PC-3 (cell line): ENCODE measurements around the gene WDR81. TPM values are rescaled to one million over a fixed set of nuclear protein-coding genes. Genes with fewer than 3 reads are reported as not detected.

Source experiments
- ATAC-seq: fragments of 200-7000 bp; cut with Tn5 transposase; 2 replicates; pipeline ENCODE4 v1.9.1; 2020; ENCODE audit warnings: mild to moderate bottlenecking, moderate library complexity
- BruUV-seq: library from RNA; stranded (reverse); fragments of 400-500 nt; replicated peaks from 2 replicates; lab custom pipeline; 2021; lab: Mats Ljungman, UMichigan
- CTCF ChIA-PET: fragments of 300-600 bp; sonication (Branson Sonifier 250); formaldehyde crosslinking; loops from one replicate; lab custom pipeline; 2022; ENCODE audit warnings: antibody characterized with exemption; lab: Charles Lee
- POLR2A ChIA-PET: fragments of 300-600 bp; sonication (Branson Sonifier 250); formaldehyde crosslinking; loops from one replicate; lab custom pipeline; 2022; ENCODE audit warnings: antibody characterized with exemption; ENCODE audit not compliant: unreplicated experiment; lab: Charles Lee
- DNase-seq: peaks from one replicate; pipeline ENCODE4 v3.0.0-alpha.2; 2015
- H2AFZ ChIP-seq: fragments of 300-600 bp; sonication (generic); 2 replicates; pipeline ENCODE4 v1.6.0; 2016; ENCODE audit warnings: antibody characterized with exemption, low read length
- H3F3A ChIP-seq: fragments of 300-600 bp; sonication (generic); one replicate; pipeline ENCODE4 v1.6.0; 2017; ENCODE audit warnings: antibody characterized with exemption, low read length, control low read depth, mild to moderate bottlenecking; ENCODE audit not compliant: unreplicated experiment
- H3K27ac ChIP-seq: fragments of 300-600 bp; sonication (generic); 2 replicates; pipeline ENCODE4 v1.5.1; 2016; ENCODE audit warnings: mild to moderate bottlenecking, low read length
- H3K27me3 ChIP-seq: fragments of 300-600 bp; sonication (generic); 2 replicates; pipeline ENCODE4 v1.6.1; 2016; ENCODE audit warnings: low read length, mixed read lengths
- H3K36me3 ChIP-seq: fragments of 300-600 bp; sonication (generic); 2 replicates; pipeline ENCODE4 v1.6.1; 2016; ENCODE audit warnings: low read depth, mixed run types, low read length, mixed read lengths
- H3K4me1 ChIP-seq: fragments of 300-600 bp; sonication (generic); 2 replicates; pipeline ENCODE4 v1.5.1; 2016; ENCODE audit warnings: low read length; ENCODE audit not compliant: insufficient read depth
- H3K4me2 ChIP-seq: fragments of 300-600 bp; sonication (generic); 2 replicates; pipeline ENCODE4 v1.6.0; 2016; ENCODE audit warnings: low read length
- H3K4me3 ChIP-seq: fragments of 300-600 bp; sonication (generic); 2 replicates; pipeline ENCODE4 v1.5.1; 2016; ENCODE audit warnings: mild to moderate bottlenecking, low read length, mixed read lengths
- H3K79me2 ChIP-seq: fragments of 300-600 bp; sonication (generic); 2 replicates; pipeline ENCODE4 v1.6.1; 2017; ENCODE audit warnings: low read length, mixed read lengths
- H3K9ac ChIP-seq: fragments of 300-600 bp; sonication (generic); 2 replicates; pipeline ENCODE4 v1.6.0; 2016; ENCODE audit warnings: mild to moderate bottlenecking, low read length
- H3K9me2 ChIP-seq: fragments of 300-600 bp; sonication (generic); replicated peaks from 2 replicates; pipeline ENCODE4 v1.6.1; 2016; ENCODE audit warnings: mixed run types, low read length, mixed read lengths
- H3K9me3 ChIP-seq: fragments of 300-600 bp; sonication (generic); 2 replicates; pipeline ENCODE4 v1.6.1; 2016; ENCODE audit warnings: low read length, mixed read lengths
- H4K20me1 ChIP-seq: fragments of 300-600 bp; sonication (generic); 2 replicates; pipeline ENCODE4 v1.6.1; 2016; ENCODE audit warnings: low read length, mixed read lengths
- CTCF ChIP-seq: fragments of 300-600 bp; sonication (generic); conservative IDR thresholded peaks from 2 replicates; pipeline ENCODE4 v1.5.1; 2017; ENCODE audit warnings: antibody characterized with exemption, low read depth, mild to moderate bottlenecking, low read length
- EZH2 ChIP-seq: fragments of 300-600 bp; sonication (generic); IDR thresholded peaks from one replicate; pipeline ENCODE4 v1.6.1; 2017; ENCODE audit warnings: antibody characterized with exemption, mild to moderate bottlenecking, low read length; ENCODE audit not compliant: unreplicated experiment
- EZH2phosphoT487 ChIP-seq: fragments of 300-600 bp; sonication (generic); IDR thresholded peaks from 2 replicates; pipeline ENCODE4 v1.6.1; 2018; ENCODE audit warnings: mild to moderate bottlenecking, antibody characterized with exemption, low read length, borderline replicate concordance
- intact Hi-C: fragments of 100-400 bp; cut with micrococcal nuclease; formaldehyde crosslinking; loops from 2 replicates; pipeline ENCODE4 v1.9.0; 2023
- total RNA-seq: library from RNA; depleted of rRNA; stranded (reverse); fragments of >200 nt; gene quantifications from 2 replicates; pipeline ENCODE4 v1.2.3, GENCODE V29; 2014

Gene WDR81
- total RNA-seq, 1 experiment from 2014 or later = 14.6 TPM

- ATAC-seq (peak; percentile 70), DNase-seq (peak; percentile 99)
- intact Hi-C loops = loop anchor here (2.0 kb wide), 1 partner anchor 67 kb away; the partner anchor contains the start of gene RILP
- no peaks in the 10 kb centered on the region for H3K9me2 ChIP-seq
- no peaks in the 10 kb centered on the region for H3K9me3 ChIP-seq
- H3K27me3 ChIP-seq = no peaks in the 10 kb centered on the region
- peak overlapping the region; percentile 100 for H3K4me2 ChIP-seq
- peaks cover 35% of the 10 kb centered on the region for H4K20me1 ChIP-seq
- ChIA-PET CTCF (interaction anchor here (0.6 to 2.0 kb wide), 5 partner anchors 47 to 327 kb away, joined by 3 to 15 read pairs (median 5); no protein-coding TSS in a partner anchor), POLR2A (interaction anchor here (0.6 to 1.6 kb wide), 5 partner anchors 63 to 146 kb away, joined by 3 to 18 read pairs (median 5); partner anchors contain the start of gene RILP)
- peak overlapping the region; percentile 81 for H3K4me3 ChIP-seq
- peaks cover 9% of the 10 kb centered on the region for H3F3A ChIP-seq
- peaks cover 21% of the 10 kb centered on the region for H3K36me3 ChIP-seq
- peaks cover 46% of the 10 kb centered on the region for H3K79me2 ChIP-seq
- H3K4me1 ChIP-seq = peaks cover 33% of the 10 kb centered on the region
- BruUV-seq = TSS peak; percentile 28
- peak overlapping the region; percentile 100 for H3K27ac ChIP-seq
- H3K9ac ChIP-seq = peak overlapping the region; percentile 99
- TF ChIP-seq EZH2 (no peak), CTCF (no peak), EZH2phosphoT487 (no peak)
- peak overlapping the region; percentile 56 for H2AFZ ChIP-seq
Observed at GRCh38 chr17:1716076-1716911, 8.2 kb upstream of the WDR81 start.

- intact Hi-C loops = loop anchor here (2.0 kb wide), 1 partner anchor 68 kb away; the partner anchor contains the start of gene RILP
- peaks cover 27% of the 10 kb centered on the region for H4K20me1 ChIP-seq
Observed at GRCh38 chr17:1716912-1717695, 7.4 kb upstream of the WDR81 start.

More at GRCh38 chr17:1716912-1717695, 7.4 kb upstream of the WDR81 start:
- Histone ChIP-seq H3K9me3 (no peaks in the 10 kb centered on the region), H3K4me1 (peaks cover 27% of the 10 kb centered on the region), H3F3A (peaks cover 2% of the 10 kb centered on the region), H3K4me2 (peak overlapping the region; percentile 86), H3K9me2 (no peaks in the 10 kb centered on the region), H3K79me2 (peaks cover 39% of the 10 kb centered on the region), H3K27ac (peak overlapping the region; percentile 100), H2AFZ (peak overlapping the region; percentile 69), H3K4me3 (peak overlapping the region; percentile 79), H3K27me3 (no peaks in the 10 kb centered on the region), H3K9ac (peak overlapping the region; percentile 99), H3K36me3 (peaks cover 15% of the 10 kb centered on the region)
- TF ChIP-seq EZH2phosphoT487 (no peak), EZH2 (no peak), CTCF (no peak)
- peak; percentile 64 for ATAC-seq
- DNase-seq = peak; percentile 95
- POLR2A ChIA-PET = interaction anchor here (0.5 to 1.6 kb wide), 6 partner anchors 62 to 216 kb away, joined by 3 to 18 read pairs (median 4); partner anchors contain the start of gene RILP
- CTCF ChIA-PET = interaction anchor here (0.6 to 2.0 kb wide), 3 partner anchors 67 to 145 kb away, joined by 5 to 15 read pairs (median 5); no protein-coding TSS in a partner anchor
- no TSS peak for BruUV-seq
